ENCODE measurements around the gene AFAP1.

The AFAP1 gene

DNA sequence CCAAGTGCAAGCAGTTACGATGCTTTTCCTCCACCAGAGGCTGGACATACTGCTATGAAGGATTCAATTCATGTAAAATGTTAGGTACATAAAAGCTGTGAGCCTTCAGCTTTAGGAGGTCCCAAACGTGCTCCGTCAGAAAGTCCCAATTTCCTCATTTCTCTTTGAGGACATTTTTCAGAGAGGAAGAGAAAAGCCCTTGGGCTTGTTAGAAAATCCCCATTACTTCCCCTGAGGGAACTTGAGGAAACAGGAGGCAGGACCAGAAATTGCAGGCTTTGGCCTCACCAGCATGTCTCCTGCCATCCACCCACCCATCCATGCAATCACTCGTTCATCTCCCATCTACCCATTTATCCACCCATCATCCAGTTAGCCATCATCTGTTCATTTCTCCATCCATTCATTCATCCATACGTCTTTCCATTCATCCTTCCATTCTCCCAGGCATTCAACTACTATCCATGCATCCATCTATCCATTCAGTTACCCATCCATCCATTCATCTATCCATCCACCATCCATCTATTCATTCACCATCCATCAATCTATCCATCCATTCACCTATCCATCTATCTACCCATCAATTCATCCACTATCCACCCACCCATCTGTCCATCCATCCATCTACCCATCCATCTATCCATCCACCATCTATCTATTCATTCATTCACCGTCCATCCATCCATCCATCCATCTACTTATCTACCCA lies 223.5 kb downstream of the AFAP1 start:
- DNase-seq (ENCODE audit: low read depth): no peak

DNA sequence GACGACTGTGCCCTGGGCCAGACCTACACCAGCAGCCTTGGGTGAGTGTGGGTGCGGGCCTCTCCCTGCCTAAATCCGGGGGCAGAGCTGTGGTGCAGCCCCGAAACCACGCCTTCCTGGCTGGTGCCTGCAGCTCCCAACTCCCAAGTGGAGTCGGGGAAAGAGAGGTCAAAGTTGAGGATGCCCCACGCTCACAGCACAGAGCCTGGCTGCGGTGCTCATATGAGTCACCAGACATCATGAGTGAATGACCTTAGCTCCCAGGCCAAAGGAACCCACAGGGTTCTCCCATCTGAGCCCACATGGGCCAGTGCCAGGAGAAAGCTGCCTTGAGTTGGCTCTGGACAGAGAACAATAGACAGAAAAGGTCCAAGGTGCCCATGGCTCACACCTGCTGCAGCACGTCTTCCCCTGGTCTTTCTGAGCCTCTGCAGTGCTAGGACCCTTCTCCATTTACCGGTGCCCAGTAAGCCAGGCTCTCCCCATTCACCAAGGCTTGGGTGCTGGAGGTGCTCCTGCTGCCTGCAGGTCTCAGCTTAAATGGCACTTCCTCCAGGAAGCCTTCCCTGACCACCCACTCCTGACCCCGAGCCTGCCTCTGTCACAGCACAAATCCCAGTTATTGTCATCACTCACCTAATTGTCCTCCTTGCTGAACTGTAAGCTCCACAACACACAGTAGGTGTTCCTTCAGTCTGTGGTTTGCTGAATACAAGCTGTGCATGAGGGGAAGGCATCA lies 224.2 kb downstream of the AFAP1 start:
- DNase-seq (ENCODE audit: low read depth): no peak

DNA sequence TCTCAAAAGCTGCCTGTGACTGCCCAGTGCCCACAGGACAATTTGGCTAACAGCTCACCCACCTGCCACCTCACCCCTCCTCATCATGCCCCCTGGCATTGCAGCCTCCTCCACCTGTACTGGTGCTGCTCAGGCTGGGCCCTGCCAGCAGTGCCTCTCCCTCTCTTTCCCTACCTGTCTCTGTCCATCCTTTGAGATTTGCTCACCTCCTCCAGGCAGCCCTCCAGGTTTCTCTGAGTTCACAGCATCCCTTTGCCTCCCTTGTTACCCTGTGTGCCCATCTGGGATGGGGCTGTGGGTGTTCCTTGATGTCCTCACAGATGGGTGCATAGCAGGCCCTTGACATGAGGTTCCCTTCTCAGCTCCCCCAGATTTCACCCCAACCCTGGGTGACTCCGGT lies 224.9 kb downstream of the AFAP1 start:
- no peak for DNase-seq (ENCODE audit: low read depth)

DNA sequence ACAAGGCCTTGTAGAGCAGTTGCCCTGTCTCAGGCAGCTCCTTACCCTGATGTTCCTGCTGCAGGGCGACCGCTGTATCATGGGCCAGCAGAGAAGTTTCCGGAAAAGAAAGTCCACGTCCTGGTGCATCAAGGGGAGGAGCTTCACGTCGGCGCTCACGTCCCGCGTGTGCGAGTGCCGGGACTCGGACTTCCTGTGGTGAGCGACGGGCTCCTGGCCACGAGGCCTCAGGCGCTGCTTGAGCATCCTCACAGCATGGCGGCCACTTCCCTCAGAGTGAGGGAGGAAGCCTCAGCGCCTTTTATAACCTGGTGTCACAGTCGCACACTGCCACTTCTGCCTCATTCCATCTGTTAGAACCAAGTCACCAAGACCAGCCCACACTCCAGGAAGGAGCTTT lies 225.5 kb downstream of the AFAP1 start:
- no peak for DNase-seq (ENCODE audit: low read depth)

DNA sequence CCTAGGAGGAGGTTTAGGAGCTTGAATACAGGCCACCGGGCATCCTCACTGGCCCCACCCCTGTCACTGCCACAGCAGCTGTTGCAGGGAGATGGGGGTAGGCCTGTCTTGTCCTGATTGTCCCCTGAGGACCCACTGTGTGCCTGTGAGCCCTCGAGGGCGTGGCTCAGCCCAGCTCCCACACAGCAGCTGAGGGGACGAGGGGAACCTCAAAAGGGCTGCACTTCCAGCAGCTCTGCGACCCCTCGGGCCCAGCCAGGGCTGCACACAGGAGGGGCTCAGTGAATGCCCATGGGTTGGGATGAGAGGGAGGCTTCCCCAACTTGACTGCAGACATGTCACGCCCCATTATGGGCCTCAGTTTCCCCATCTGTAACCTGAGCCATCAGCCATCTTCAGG lies 225.9 kb downstream of the AFAP1 start:
- no peak for DNase-seq (ENCODE audit: low read depth)

- DNase-seq (ENCODE audit: low read depth): no peak
Observed at GRCh38 chr4:7712021-7712671, 227.5 kb downstream of the AFAP1 start.

- no peak for DNase-seq (ENCODE audit: low read depth)
Observed at GRCh38 chr4:7711307-7711963, 228.2 kb downstream of the AFAP1 start.

GRCh38 chr4:7710576-7711306 lies 228.9 kb downstream of the AFAP1 start:
- no peak for DNase-seq (ENCODE audit: low read depth)

DNA sequence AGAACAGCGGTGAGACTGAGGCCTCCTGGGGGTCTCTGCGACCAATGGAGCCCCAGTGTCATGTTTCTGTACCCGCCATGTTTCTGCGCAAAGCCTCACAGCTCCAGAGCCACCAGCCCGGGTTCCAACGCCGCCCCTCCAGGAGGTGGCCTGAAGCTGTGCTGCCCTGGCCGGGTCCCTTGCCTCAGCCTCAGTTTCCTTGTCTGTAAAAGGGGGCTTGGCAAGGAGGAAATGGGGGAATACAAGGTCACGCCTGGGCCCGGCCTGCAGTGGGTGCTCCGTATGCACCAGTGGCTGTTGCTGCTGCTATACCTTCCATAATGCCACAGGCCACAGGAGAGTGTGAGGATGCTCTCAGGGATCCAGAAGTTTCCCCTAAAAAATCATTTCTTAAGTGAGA lies 229.5 kb downstream of the AFAP1 start:
- DNase-seq (ENCODE audit: low read depth): no peak

- DNase-seq (ENCODE audit: low read depth): no peak
Observed at GRCh38 chr4:7709431-7709830, 230.2 kb downstream of the AFAP1 start.

DNA sequence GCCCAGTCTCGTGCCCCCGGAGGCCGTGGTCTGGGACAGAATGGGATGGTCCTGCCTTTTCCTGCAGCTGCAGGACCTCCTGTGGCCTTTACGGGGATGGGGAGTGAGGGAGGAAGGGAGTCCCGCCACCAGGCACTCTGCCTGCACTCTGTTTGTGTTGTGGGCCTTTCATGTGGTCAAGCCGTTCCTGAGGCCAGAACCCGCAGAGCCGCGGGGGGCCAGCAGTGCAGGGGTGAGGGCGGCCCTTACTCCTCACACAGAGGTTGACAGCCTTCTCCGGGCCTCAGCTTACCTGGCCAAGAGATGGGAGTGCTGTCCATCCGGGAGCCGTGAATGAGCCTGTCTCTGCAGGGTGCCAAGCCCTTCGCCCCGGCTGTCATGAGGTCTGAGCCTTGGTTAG lies 230.7 kb downstream of the AFAP1 start:
- peak; percentile 11 for DNase-seq (ENCODE audit: low read depth)
